HG02623 (cell line): ENCODE measurements around the gene HLA-DRA.
A peak's percentile ranks its signal among the peaks of the same experiment; 100 is the strongest.
"Not testable (repeated sequence)": the region's sequence is repeated elsewhere in the genome, so short reads cannot be mapped to it uniquely, and the experiment has no call there.

Source experiments
- ATAC-seq: cut with Tn5 transposase; IDR thresholded peaks from one replicate; pipeline ENCODE4 v1.9.1; 2021; ENCODE audit warnings: moderate library complexity; ENCODE audit not compliant: unreplicated experiment

The HLA-DRA gene

GRCh38 chr6:32430179-32430578, 9.5 kb upstream of the HLA-DRA start:
- no peak for ATAC-seq

DNA sequence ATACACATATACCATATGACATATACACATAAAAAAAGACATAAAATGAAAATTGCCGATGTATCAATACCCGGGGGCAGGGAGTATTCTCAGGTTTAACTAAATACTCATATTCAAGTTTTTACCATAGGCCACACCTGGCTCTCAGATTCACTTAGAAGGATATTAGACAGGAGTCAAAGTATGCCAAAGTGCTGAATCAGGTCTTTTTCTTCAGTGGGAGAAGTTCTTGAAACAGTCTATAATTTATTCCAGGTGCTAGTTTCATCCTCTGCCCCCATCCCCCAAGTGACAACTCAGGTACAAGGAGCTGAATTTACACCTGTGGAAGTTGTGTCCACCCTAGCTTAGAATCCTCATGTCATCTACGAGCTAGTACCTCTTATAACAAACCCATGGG, 8.5 kb upstream of the HLA-DRA start:
- no peak for ATAC-seq

GRCh38 chr6:32432050-32432450, 7.6 kb upstream of the HLA-DRA start:
- no peak for ATAC-seq

DNA sequence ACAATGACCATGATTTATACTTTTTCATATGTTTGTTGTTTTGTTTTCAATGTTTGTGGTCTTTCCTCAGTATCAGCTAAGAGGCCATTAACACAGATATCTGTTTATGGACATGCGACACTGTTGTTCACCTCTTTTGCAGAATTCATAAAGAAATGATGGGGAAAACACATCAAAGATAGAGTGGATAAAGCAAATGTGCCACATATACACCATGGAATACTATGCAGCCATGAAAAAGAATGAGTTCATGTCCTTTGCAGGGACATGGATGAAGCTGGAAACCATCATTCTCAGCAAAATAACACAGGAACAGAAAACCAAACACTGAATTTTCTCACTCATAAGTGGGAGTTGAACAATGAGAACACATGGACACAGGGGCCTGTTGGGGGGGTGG, 5.7 kb upstream of the HLA-DRA start:
- not testable (repeated sequence) for ATAC-seq

GRCh38 chr6:32436186-32436585, 3.5 kb upstream of the HLA-DRA start:
- ATAC-seq, result no peak

DNA sequence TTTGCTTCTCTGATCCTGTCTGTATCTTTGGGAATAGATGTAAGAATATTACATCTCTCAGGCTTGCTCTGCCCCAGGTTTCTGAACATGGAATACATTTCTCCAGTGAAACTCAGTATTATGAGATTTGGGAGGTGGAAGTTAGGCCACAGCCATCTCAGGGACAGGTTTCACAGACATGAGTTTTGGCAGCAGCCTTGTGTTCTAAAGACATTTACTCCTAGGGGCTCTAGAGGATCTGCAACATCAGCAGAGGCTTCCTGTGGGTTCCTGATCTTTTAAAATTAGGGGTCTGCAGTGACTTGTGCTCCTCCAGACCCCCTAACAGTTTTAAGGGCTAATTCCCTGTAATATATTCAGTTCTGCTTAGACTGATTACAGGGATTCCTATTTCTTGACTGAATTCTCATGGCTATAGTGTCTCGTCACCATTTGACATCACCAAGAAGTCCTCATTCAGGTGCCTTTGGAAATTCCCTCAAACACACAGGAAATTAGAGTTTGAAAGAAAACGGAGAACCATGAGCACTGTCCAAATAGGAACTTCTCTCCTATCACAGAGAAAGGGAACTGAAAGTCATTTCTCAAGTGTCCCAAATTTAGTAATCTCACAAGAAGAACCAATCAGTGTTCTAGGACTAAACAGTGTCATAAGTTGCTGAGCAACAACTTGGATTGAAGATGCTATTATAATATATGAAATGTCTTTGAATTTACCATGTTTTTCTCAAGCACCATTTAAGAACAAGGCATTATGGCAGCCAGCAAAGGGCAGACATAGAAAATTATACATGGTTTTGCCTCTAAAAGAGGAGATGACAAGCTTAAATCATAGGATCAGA, 2.5 kb upstream of the HLA-DRA start:
- ATAC-seq, result peak; percentile 51

GRCh38 chr6:32439139-32439538, 548 bp upstream of the HLA-DRA start:
- ATAC-seq, result no peak

DNA sequence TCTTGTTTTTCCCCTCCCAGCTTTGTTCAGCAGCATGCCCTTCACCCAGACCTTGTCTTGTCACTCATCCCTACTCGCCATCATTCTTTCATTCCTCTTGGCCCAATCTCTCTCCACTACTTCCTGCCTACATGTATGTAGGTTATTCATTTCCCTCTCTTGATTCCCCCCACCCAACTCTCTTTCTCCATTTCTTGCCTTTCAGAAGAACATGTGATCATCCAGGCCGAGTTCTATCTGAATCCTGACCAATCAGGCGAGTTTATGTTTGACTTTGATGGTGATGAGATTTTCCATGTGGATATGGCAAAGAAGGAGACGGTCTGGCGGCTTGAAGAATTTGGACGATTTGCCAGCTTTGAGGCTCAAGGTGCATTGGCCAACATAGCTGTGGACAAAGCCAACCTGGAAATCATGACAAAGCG, 2.6 kb downstream of the HLA-DRA start:
- no peak for ATAC-seq

- no peak for ATAC-seq
These were observed 3.4 kb downstream of the HLA-DRA start for GRCh38 chr6:32442977-32443552.

DNA sequence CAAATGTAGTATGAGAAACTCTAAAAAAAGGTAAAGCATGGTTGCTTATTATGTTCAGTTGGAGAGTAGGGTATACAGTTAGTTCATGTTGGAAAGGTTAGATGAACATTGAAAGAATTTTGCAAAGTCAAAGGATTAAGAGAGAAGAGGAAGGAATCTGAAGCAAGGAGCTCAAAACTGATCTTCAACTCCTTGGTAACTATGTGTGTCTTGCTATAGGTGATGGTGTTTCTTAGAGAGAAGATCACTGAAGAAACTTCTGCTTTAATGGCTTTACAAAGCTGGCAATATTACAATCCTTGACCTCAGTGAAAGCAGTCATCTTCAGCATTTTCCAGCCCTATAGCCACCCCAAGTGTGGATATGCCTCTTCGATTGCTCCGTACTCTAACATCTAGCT, 4.7 kb downstream of the HLA-DRA start:
- ATAC-seq, result no peak

DNA sequence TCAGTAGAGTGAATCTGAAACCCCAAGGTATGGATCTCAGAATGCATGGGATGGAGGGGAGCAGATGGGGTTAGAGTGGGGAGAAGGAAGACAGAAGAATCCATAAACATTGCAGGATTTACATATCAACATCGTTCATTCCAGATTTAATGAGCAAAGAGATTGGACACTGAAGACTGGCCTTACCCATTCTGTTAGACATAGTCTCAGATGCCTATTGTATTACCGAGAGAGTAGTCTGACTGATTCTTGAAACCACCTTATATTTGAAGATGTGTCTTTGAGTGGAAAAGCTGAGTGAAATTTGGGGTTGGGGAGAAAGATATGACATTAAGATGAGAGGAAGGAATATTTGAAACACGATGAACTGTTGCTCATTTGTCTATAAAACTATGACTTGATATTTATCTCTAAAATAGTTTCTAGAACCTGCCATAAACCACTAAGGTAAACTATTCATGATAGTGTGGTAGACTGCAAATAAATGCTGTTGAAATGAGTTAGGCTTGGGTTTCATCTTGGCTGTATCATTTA, 5.7 kb downstream of the HLA-DRA start:
- ATAC-seq, result no peak

DNA sequence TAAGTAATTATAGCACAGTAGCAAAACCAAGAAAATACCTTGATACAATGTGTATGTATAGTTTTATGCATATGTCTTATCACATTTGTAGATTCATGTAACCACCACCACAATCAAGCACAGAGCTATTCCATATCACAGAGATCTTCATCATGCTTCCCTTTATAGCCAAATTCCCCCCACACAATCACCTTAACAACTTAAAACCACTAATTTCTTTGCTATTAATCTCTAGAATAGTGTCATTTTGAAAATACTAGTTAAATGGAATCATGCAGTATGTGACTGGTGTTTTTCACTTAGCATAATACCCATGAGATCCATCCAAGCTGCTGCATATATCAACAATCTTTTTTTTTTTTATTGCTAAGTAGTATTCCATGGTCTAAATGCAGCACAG, 8.2 kb downstream of the HLA-DRA start:
- ATAC-seq, result no peak

DNA sequence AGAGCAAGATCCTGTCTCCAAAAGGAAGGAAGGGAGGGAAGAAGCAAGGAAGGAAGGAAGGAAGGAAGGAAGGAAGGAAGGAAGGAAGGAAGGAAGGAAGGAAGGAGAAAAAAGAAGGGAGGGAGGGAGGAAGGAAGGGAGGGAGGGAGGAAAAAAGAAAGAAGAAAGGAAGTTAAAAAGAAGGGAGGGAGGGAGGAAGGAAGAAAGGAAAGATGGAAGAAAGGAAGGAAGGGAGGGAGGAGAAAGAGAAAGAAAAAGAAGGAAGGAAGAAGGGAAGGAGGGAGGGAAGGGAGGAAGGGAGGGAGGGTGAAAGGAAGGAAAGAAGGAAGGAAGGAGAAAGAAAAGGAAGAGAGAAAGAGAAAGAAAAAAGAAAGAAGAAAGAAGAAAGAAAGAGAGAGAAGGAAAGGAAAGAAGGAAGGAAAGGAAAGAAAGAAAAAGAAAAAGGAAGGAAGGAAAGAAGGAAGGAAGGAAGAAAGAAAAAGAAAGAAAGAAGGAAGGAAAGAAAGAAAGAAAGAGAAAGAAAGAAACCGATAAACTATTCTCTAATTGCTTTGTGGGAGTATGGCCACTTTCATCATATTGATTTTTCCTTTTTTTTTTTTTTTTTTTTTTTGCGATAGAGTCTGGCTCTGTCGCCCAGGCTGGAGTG, 9.5 kb downstream of the HLA-DRA start:
- no peak for ATAC-seq

DNA sequence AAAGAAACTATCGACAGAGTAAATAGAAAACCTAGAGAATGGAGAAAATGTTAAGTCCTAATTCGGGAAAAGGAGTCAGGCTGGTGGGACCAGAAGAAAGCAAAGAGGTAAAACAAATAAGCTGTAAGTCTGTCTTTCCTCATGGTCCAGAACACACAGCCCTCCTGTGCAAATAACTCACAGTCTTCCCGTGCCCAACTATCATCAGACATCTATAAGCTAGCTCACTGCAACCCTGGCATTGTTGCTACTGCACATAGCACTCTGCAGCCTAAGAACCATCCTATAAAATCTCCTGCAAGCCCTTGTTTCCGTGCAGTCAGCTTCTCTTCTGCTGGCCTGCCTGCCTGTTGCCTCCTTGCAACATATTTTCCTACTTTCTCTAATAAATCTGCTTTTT, 17.4 kb downstream of the HLA-DRA start:
- ATAC-seq, result no peak

DNA sequence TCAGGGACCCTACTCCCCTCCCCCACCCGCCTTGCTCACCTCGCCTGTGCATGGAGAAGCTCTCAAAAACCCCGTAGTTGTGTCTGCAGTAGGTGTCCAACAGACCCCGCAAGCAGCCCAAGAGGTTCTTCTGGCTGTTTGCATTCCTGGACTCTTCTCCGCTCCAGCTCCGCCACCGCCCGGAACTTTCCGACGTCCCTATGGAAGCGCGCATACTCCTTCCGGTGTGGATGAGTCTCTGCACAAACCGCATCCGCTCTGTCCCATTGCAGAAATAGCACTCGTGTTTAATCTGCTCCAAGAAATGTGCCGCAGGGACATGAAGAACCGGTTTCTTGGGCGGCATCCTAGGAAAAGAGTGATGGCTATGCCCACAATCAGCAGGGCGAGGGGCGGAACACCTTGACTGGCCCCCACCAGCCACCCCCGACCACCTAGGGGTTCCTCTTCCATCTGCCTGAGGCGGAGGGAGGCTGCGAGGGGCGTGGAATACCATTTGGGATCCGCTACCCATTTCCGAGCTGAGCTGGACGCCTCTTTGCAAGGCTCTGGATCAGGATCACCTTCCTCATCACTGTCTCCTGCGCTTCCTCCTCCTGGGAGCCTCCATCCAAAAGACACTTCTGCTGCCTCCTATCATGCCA, 20.2 kb downstream of the HLA-DRA start:
- no peak for ATAC-seq

GRCh38 chr6:32460528-32460927, 20.8 kb downstream of the HLA-DRA start:
- ATAC-seq, result no peak

DNA sequence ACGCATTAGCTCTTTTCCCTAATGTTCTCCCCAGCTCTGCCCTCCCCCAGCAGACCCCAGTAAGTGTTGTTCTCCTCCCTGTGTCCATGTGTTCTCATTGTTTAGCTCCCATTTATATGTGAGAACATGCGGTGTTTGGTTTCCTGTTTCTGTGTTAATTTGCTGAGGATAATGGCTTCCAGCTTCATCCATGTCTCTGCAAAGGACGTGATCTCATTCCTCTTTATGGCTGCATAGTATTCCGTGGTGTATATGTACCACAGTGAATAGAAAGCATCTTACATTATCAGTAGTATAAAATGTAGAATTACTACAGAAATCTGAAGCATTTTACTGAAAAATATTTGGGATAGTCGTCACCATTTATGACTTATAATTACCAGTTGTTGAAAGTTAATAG, 21.8 kb downstream of the HLA-DRA start:
- no peak for ATAC-seq

- ATAC-seq, result peak; percentile 68
These were observed 22.9 kb downstream of the HLA-DRA start for GRCh38 chr6:32462609-32463008.

- ATAC-seq, result not testable (repeated sequence)
These were observed 28.2 kb downstream of the HLA-DRA start for GRCh38 chr6:32467743-32468503.

DNA sequence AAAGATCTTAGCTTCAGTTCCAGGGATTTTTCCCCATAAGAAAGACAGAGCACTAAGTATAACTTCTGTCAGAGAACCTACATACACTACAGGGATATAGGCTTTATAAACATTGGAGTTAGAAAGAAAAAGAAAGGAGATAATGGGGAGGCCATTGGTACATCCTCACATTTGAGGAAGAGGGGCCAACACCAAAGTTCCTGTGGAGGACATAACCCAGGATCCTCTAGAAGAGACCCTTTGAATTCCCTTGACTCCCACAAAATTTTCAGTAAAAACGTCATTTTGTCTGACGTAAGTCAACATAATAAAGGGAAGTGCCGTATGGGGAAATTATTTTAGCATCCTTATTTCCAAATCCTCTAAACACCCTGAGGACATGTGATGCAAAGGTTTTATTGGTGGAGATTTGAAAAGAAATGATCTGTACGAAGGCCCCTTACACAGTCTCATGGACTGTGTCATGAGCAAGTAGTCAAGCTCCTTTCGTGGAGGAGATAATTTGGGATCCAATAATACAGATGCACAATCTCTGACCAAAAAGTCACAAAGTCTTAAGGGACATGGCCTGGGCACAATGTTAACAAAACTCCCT, 33.2 kb downstream of the HLA-DRA start:
- no peak for ATAC-seq
